Thoracic aorta endothelial cell (primary cell): Measurements from ENCODE around the gene TMEM233. TPM values are rescaled to one million over a fixed set of nuclear protein-coding genes. Genes with fewer than 3 reads are reported as not detected.

Experiments
- small RNA-seq: library from RNA; depleted of rRNA; stranded (forward); fragments of <200 nt; gene quantifications from one replicate; pipeline ENCODE3, GENCODE V24; 2012
- total RNA-seq: library from RNA; depleted of rRNA; stranded (reverse); fragments of >200 nt; gene quantifications from 2 replicates; pipeline ENCODE4 v1.2.3, GENCODE V29; 2012

TMEM233 gene
- 4.1 and 5.9 TPM in 2 replicates for total RNA-seq

DNA sequence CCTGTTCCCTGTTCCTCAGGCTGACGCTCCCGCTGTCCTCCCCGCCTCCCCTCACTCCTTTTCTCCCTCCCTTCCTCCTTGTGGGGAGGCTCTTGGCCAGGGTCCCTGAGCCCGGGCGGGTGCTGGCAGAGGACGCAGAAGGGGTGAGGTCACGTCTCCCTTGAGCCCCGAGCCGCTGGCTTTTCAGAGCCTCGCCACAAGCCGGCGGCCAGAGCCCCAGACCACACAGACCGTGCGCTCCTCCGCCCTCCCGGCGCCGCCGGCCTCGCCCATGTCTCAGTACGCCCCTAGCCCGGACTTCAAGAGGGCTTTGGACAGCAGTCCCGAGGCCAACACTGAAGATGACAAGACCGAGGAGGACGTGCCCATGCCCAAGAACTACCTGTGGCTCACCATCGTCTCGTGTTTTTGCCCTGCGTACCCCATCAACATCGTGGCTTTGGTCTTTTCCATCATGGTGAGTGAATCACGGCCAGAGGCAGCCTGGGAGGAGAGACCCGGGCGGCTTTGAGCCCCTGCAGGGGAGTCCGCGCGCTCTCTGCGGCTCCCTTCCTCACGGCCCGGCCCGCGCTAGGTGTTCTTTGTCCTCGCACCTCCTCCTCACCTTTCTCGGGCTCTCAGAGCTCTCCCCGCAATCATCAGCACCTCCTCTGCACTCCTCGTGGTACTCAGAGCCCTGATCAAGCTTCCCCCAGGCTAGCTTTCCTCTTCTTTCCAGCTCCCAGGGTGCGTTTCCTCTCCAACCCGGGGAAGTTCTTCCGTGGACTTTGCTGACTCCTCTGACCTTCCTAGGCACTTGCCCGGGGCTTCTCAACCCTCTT lies at the start of gene TMEM233:
TSS of gene TMEM233 (plus strand) at position 197 of the 821 bp plus-strand sequence. CDS start at position 272, 75 bp downstream.

DNA sequence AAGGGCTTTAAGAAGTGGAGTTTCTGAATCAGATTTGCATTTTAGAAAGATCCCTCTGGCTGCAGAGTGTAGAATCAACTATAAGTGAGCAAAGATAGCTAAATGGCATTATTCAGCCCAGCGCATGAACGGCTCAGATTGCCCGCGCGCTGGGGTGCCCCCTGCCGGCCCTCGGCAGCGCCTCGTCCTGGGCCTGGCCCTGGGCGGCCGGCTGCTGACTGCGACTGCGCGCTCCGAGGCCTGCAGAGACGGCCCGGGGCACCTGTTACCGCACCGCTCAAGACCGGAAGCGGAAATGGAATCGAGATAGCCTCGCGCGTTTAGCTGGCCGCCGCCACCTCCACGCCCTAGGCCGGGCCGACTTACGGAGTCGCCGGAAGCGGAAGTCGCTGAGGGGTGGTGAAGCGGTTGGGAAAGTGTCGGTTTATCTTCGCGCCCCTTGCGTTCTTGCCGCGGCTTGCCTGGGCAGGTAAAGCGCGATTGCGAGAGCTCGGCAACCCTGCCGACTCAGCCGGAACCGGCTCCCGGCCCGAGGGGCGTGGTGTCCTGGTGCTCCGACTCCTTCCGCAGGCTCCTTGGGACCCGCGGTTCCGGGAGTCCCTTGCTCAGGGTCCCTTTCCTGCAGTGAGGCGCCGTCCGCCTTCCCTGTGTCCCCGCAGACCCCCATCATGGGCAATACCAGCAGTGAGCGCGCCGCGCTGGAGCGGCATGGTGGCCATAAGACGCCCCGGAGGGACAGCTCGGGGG lies 74.2 kb downstream of the TMEM233 start, which contains the start of gene PRKAB1:
TSS of gene PRKAB1 (plus strand) at position 557 of the 747 bp plus-strand sequence. CDS start at position 669, 112 bp downstream.

Small RNA genes within 50 kb of the gene (small RNA-seq; reads per million reads assigned to genes)
- gene RN7SKP197: not detected

Other genes with a start within 250 kb of the TMEM233 start
- 11.3 and 12.8 TPM in 2 replicates for gene PRKAB1, start 74.4 kb downstream of the TMEM233 start, total RNA-seq